T-helper 9 cell (primary cell): ENCODE results near the gene OR52M1.
"Not testable (repeated sequence)": the region's sequence is repeated elsewhere in the genome, so short reads cannot be mapped to it uniquely, and the experiment has no call there.

ENCODE experiments used
- DNase-seq: peaks from one replicate; pipeline ENCODE4 v3.0.0-alpha.2; 2020
- total RNA-seq, 2 donors: gene quantifications; one replicate each; lab custom pipeline; 2026; lab: John Stamatoyannopoulos, UW

The OR52M1 gene
- total RNA-seq, result 0 reads per million in 2 donors

GRCh38 chr11:4544891-4545290 is at the start of gene OR52M1:
OR52M1 (plus strand) TSS chr11:4545191; CDS start chr11:4545191, 0 bp downstream.
- DNase-seq, result no peak

- DNase-seq, result no peak
Observed at GRCh38 chr11:4495487-4495886, 49.5 kb upstream of the OR52M1 start.

- no peak for DNase-seq
Observed at GRCh38 chr11:4495986-4496385, 49.0 kb upstream of the OR52M1 start.

- DNase-seq, result no peak
Observed at GRCh38 chr11:4496557-4497248, 48.3 kb upstream of the OR52M1 start.

- no peak for DNase-seq
Observed at GRCh38 chr11:4508886-4509285, 36.1 kb upstream of the OR52M1 start.

GRCh38 chr11:4511282-4512245 is 33.4 kb upstream of the OR52M1 start:
- no peak for DNase-seq

- no peak for DNase-seq
Observed at GRCh38 chr11:4514196-4514595, 30.8 kb upstream of the OR52M1 start.

- DNase-seq, result no peak
Observed at GRCh38 chr11:4522339-4522738, 22.7 kb upstream of the OR52M1 start.

- no peak for DNase-seq
Observed at GRCh38 chr11:4522752-4523151, 22.2 kb upstream of the OR52M1 start.

GRCh38 chr11:4523666-4524065 is 21.3 kb upstream of the OR52M1 start:
- no peak for DNase-seq

- no peak for DNase-seq
Observed at GRCh38 chr11:4527926-4528325, 17.1 kb upstream of the OR52M1 start.

GRCh38 chr11:4531686-4532085 is 13.3 kb upstream of the OR52M1 start:
- DNase-seq, result not testable (repeated sequence)

GRCh38 chr11:4539603-4540219 is 5.3 kb upstream of the OR52M1 start:
- DNase-seq, result peak; percentile 11

GRCh38 chr11:4541071-4541470 is 3.9 kb upstream of the OR52M1 start:
- DNase-seq, result no peak

GRCh38 chr11:4543561-4543960 is 1.4 kb upstream of the OR52M1 start:
- DNase-seq, result no peak

- no peak for DNase-seq
Observed at GRCh38 chr11:4546878-4547277, 1.9 kb downstream of the OR52M1 start.

GRCh38 chr11:4547416-4547815 is 2.4 kb downstream of the OR52M1 start:
- no peak for DNase-seq

- no peak for DNase-seq
Observed at GRCh38 chr11:4551346-4551979, 6.5 kb downstream of the OR52M1 start.

GRCh38 chr11:4559527-4560440 is 14.8 kb downstream of the OR52M1 start:
- no peak for DNase-seq

- no peak for DNase-seq
Observed at GRCh38 chr11:4560467-4560866, 15.5 kb downstream of the OR52M1 start.

- DNase-seq, result no peak
Observed at GRCh38 chr11:4565371-4565770, 20.4 kb downstream of the OR52M1 start.

GRCh38 chr11:4569075-4569474 is 24.1 kb downstream of the OR52M1 start:
- no peak for DNase-seq
